ENCODE data around the gene MEGF10. TPM values are rescaled to one million over a fixed set of nuclear protein-coding genes. Genes with fewer than 3 reads are reported as not detected.

The MEGF10 gene
- total and polyA plus RNA-seq, 8 donors: 0.02 to 0.59 (median 0.06) TPM; not detected in 1

- intact Hi-C loops (cut with DNase I): no loop called here
These were observed 140.0 kb downstream of the MEGF10 start for GRCh38 chr5:127430627-127431026.

DNA sequence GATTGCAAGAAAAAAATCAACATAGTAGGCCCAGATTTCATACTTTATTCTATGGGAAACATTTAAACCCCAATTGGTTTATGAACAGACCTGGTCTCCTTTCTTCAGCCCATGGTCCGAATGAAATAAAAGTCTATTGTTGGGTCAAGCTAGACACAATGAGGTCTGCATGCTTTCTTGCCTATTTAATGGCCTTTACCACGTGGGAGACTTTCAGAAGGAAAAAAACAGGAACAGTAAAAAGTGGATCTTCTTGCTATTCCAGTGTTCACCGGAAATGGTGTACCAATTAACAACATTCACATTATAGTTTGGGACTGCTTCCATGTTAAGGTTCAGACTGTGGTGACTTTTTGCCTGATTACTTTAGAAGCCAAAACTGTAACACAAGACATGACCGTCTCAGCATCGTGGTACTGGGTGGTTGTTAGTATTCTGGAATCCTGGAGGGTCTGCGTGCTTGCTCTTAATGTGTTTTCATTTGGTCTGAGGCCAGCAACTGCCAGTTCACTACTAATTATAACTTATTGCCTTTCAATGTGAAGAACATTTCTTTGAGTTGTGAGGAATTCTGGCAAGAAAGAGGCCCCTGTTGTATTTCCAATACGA lies 141.5 kb downstream of the MEGF10 start:
- no peak for TF ChIP-seq CTCF (IDR thresholded peaks at IDR 0.05)

More at GRCh38 chr5:127430627-127431026, 140.0 kb downstream of the MEGF10 start:
- FAIRE-seq (no peak), DNase-seq (no peak), ATAC-seq (no peak)
- H3K9me3 ChIP-seq: no peaks in the 10 kb centered on the region
- TF ChIP-seq CTCF (IDR thresholded peaks at IDR 0.05): no peak
- no peak overlapping the region for H3K4me3 ChIP-seq
- no peak overlapping the region for H3K27ac ChIP-seq
- no peaks in the 10 kb centered on the region for H3K27me3 ChIP-seq
- no peaks in the 10 kb centered on the region for H3K36me3 ChIP-seq
- H3K4me1 ChIP-seq: peaks cover 0 to 2% (median 0%) of the 10 kb centered on the region in 3 donors

GRCh38 chr5:127433526-127433925 lies 142.9 kb downstream of the MEGF10 start:
- FAIRE-seq (no peak), DNase-seq (no peak), ATAC-seq (no peak)
- Histone ChIP-seq H3K36me3 (no peaks in the 10 kb centered on the region), H3K9me3 (no peaks in the 10 kb centered on the region), H3K4me3 (no peak overlapping the region), H3K27ac (no peak overlapping the region), H3K27me3 (no peaks in the 10 kb centered on the region), H3K4me1 (peaks cover 0 to 2% (median 0%) of the 10 kb centered on the region in 3 donors)
- intact Hi-C loops (cut with DNase I): no loop called here
- 66 to 72% methylated on average over 2 of the region's 2 CpGs for whole genome bisulfite sequencing, 2 donors
- no peak for TF ChIP-seq CTCF (IDR thresholded peaks at IDR 0.05)

More for the DNA sequence above, 141.5 kb downstream of the MEGF10 start:
- H3K27ac ChIP-seq: no peak overlapping the region
- no peak overlapping the region for H3K4me3 ChIP-seq
- ATAC-seq: no peak
- 58% methylated on average over 7 of the region's 7 CpGs for WGBS, 2 donors
- peaks cover 0 to 2% (median 0%) of the 10 kb centered on the region in 3 donors for H3K4me1 ChIP-seq
- H3K9me3 ChIP-seq: no peaks in the 10 kb centered on the region
- H3K27me3 ChIP-seq: no peaks in the 10 kb centered on the region
- intact Hi-C loops (cut with DNase I): no loop called here
- no peak for DNase-seq
- no peaks in the 10 kb centered on the region for H3K36me3 ChIP-seq
- FAIRE-seq: no peak

DNA sequence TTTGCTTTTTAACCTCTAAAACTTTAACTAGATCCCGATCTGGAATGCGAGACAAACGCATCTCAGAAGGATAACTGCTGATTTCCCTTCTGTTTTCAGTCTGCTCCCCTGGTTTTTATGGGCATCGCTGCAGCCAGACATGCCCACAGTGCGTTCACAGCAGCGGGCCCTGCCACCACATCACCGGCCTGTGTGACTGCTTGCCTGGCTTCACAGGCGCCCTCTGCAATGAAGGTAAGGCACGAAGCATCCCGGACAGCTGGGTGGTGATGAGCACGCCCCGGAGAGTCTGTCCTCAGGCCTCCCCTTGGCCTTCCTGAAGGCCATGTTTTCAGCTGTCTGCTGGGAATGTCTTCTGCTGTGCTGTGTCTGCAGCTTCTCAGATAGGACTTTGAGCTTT lies 144.0 kb downstream of the MEGF10 start:
- no peak for TF ChIP-seq CTCF (IDR thresholded peaks at IDR 0.05)
- FAIRE-seq (no peak), ATAC-seq (no peak), DNase-seq (no peak)
- 86 to 87% methylated on average over 12 of the region's 12 CpGs for WGBS, 2 donors
- Histone ChIP-seq H3K9me3 (no peaks in the 10 kb centered on the region), H3K36me3 (no peaks in the 10 kb centered on the region), H3K4me1 (peaks cover 0 to 2% (median 0%) of the 10 kb centered on the region in 3 donors), H3K27me3 (no peaks in the 10 kb centered on the region), H3K27ac (no peak overlapping the region), H3K4me3 (no peak overlapping the region)
- intact Hi-C loops (cut with DNase I): no loop called here

GRCh38 chr5:127435821-127436220 lies 145.2 kb downstream of the MEGF10 start:
- Histone ChIP-seq H3K27me3 (no peaks in the 10 kb centered on the region), H3K9me3 (no peaks in the 10 kb centered on the region), H3K4me3 (no peak overlapping the region), H3K36me3 (no peaks in the 10 kb centered on the region), H3K4me1 (no peaks in the 10 kb centered on the region), H3K27ac (no peak overlapping the region)
- FAIRE-seq (no peak), ATAC-seq (no peak), DNase-seq (no peak)
- 86 to 98% methylated on average over 2 of the region's 2 CpGs for WGBS, 2 donors
- intact Hi-C loops (cut with DNase I): no loop called here
- no peak for TF ChIP-seq CTCF (IDR thresholded peaks at IDR 0.05)

Data from pancreas (tissue), 10 donors.